ENCODE data around the gene LGR4. TPM values are rescaled to one million over a fixed set of nuclear protein-coding genes. Genes with fewer than 3 reads are reported as not detected.

LGR4 gene
- total and polyA plus RNA-seq, 9 of the 15 experiments (the other 6 are each of a cell fraction or from before 2014, with no cell fraction given): 0.94 to 10.1 (median 5.8) TPM

DNA sequence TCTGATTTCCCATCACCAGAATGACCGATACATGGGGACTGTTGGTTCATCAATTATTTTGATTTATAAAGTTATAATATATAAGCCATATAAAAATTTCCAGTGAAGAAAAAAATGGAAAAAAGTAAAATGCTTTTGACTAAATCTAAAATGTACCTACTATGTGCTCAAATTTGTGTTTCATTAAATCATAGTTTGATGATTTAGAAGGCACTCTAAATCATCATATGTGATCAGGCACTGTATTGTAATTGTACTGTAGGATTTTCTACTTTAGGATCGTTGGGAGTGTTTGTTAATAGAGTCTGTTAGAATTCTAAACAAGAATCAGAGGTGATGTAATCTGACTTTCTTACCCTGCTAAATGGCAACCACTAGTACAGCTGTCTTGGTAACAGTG is 31.6 kb upstream of the LGR4 start:
- Histone ChIP-seq H3K9me1 (ENCODE audit: control insufficient read depth, insufficient read depth, low read length) (no peaks in the 10 kb centered on the region), H3K4me2 (ENCODE audit: insufficient read depth, low read length) (no peak overlapping the region), H3K27me3 (ENCODE audit: control insufficient read depth in 2 of 2, insufficient read depth in 2 of 2, low read length in 2 of 2) (no peaks in the 10 kb centered on the region), H3K4me3 (no peak overlapping the region), H3K79me2 (ENCODE audit: control insufficient read depth, insufficient read depth, low read length) (peaks cover 57% of the 10 kb centered on the region), H4K20me1 (replicated peaks; ENCODE audit: control insufficient read depth, insufficient read depth, low read length) (no peaks in the 10 kb centered on the region), H3K27ac (ENCODE audit: extremely low read depth, low read depth, low read length) (no peak overlapping the region), H2AFZ (ENCODE audit: low read depth, low read length) (no peak overlapping the region), H3K9ac (ENCODE audit: insufficient read depth in 1 of 2, low read depth in 2 of 2, low read length in 2 of 2) (no peak overlapping the region), H3K9me3 (replicated peaks; ENCODE audit: control insufficient read depth, insufficient read depth, low read depth, low read length) (no peaks in the 10 kb centered on the region), H3K36me3 (ENCODE audit: control insufficient read depth, insufficient read depth, low read length) (peaks cover 44% of the 10 kb centered on the region), H3K4me1 (replicated peaks in 1 of 2; ENCODE audit: control insufficient read depth in 2 of 2, insufficient read depth in 2 of 2, low read length in 2 of 2) (peaks cover 7 to 9% of the 10 kb centered on the region in 2 experiments; a peak in 3 of 5 replicates)
- no peak for DNase-seq (ENCODE audit: extremely low read depth in 1 of 4, low spot score in 3 of 4)
- in situ Hi-C loops (cut with MboI) (no loop called here), intact Hi-C loops (cut with micrococcal nuclease) (no loop called here)
- no peak for FAIRE-seq
- no peak for ATAC-seq
- CTCF ChIA-PET (ENCODE audit: low intra/inter-chr PET ratio): no interaction called here
- 0 out of 2 replicates have a peak, but pooled peaks have one; percentile 50 for TF ChIP-seq ZKSCAN1 (IDR thresholded peaks at IDR 0.05; ENCODE audit: low read depth, low read length)
- no peak for TF ChIP-seq PHF20 (IDR thresholded peaks at IDR 0.05; ENCODE audit: partially characterized antibody)
- no TSS peak for BruUV-seq (replicated peaks)
- WGBS (ENCODE audit: insufficient coverage, low coverage, missing lambda C conversion rate): 82% methylated on average over 2 of the region's 2 CpGs
- POLR2A ChIA-PET: no interaction called here

GRCh38 chr11:27501100-27501499 is 28.5 kb upstream of the LGR4 start:
- Histone ChIP-seq H3K9me3 (replicated peaks; ENCODE audit: control insufficient read depth, insufficient read depth, low read depth, low read length) (no peaks in the 10 kb centered on the region), H3K4me3 (no peak overlapping the region), H3K36me3 (ENCODE audit: control insufficient read depth, insufficient read depth, low read length) (peaks cover 73% of the 10 kb centered on the region), H3K27me3 (ENCODE audit: control insufficient read depth in 2 of 2, insufficient read depth in 2 of 2, low read length in 2 of 2) (no peaks in the 10 kb centered on the region), H3K4me1 (replicated peaks in 1 of 2; ENCODE audit: control insufficient read depth in 2 of 2, insufficient read depth in 2 of 2, low read length in 2 of 2) (peaks cover 3 to 5% of the 10 kb centered on the region in 2 experiments; a peak in 3 of 5 replicates), H2AFZ (ENCODE audit: low read depth, low read length) (no peak overlapping the region), H4K20me1 (replicated peaks; ENCODE audit: control insufficient read depth, insufficient read depth, low read length) (no peaks in the 10 kb centered on the region), H3K27ac (ENCODE audit: extremely low read depth, low read depth, low read length) (no peak overlapping the region), H3K9me1 (ENCODE audit: control insufficient read depth, insufficient read depth, low read length) (no peaks in the 10 kb centered on the region), H3K9ac (ENCODE audit: insufficient read depth in 1 of 2, low read depth in 2 of 2, low read length in 2 of 2) (no peak overlapping the region), H3K4me2 (ENCODE audit: insufficient read depth, low read length) (no peak overlapping the region), H3K79me2 (ENCODE audit: control insufficient read depth, insufficient read depth, low read length) (peaks cover 53% of the 10 kb centered on the region)
- CTCF ChIA-PET (ENCODE audit: low intra/inter-chr PET ratio): no interaction called here
- intact Hi-C loops (cut with micrococcal nuclease) (no loop called here), in situ Hi-C loops (cut with MboI) (no loop called here)
- POLR2A ChIA-PET: no interaction called here
- TF ChIP-seq C11orf30 (IDR thresholded peaks at IDR 0.05; ENCODE audit: low read depth) (0 out of 2 replicates have a peak, but pooled peaks have one; percentile 18), ZNF316 (IDR thresholded peaks at IDR 0.05) (peak; percentile 66), MAFG (tag; conservative IDR thresholded peaks at IDR 0.05) (0 out of 2 replicates have a peak, but pooled peaks have one; percentile 7), ZNF41 (CRISPR knock-in tag; conservative IDR thresholded peaks at IDR 0.05) (no peak), ERF (CRISPR knock-in tag; IDR thresholded peaks at IDR 0.05) (no peak)
- DNase-seq (ENCODE audit: extremely low read depth in 1 of 4, low spot score in 3 of 4) (no peak), FAIRE-seq (no peak), ATAC-seq (no peak)
- no TSS peak for BruUV-seq (replicated peaks)
